MM.1S (cell line): Measurements from ENCODE around the gene GRHL3.

Source experiments
- CTCF ChIP-seq: fragments of 300-600 bp; sonication (generic); IDR thresholded peaks from 2 replicates; pipeline ENCODE4 v1.5.1; 2016; ENCODE audit warnings: antibody characterized with exemption, low read length, mixed read lengths
- EZH2phosphoT487 ChIP-seq: fragments of 300-600 bp; sonication (generic); IDR thresholded peaks from 2 replicates; pipeline ENCODE4 v1.6.1; 2018; ENCODE audit warnings: antibody characterized with exemption, low read length

- no peak for TF ChIP-seq CTCF
- TF ChIP-seq EZH2phosphoT487: no peak
Measured at GRCh38 chr1:24329331-24329730, 10.2 kb downstream of the GRHL3 start.
